H9 (cell line): Measurements from ENCODE around the gene MSI2. TPM values are rescaled to one million over a fixed set of nuclear protein-coding genes. Genes with fewer than 3 reads are reported as not detected.

ENCODE experiments used
- DNase-seq: peaks from one replicate; pipeline ENCODE4 v3.0.0-alpha.2; 2017
- H2AFZ ChIP-seq: one replicate; pipeline ENCODE4 v1.6.1; 2013; ENCODE audit warnings: mild to moderate bottlenecking, low read length, control low read depth, moderate library complexity
- H2AK5ac ChIP-seq: 2 replicates; pipeline ENCODE4 v1.6.1; 2013; ENCODE audit warnings: low read length, control low read depth, mixed read lengths; ENCODE audit not compliant: insufficient read length
- H2BK120ac ChIP-seq: one replicate; pipeline ENCODE4 v1.6.1; 2013; ENCODE audit warnings: low read depth, mild to moderate bottlenecking, low read length, control low read depth, inconsistent platforms; ENCODE audit not compliant: poor library complexity, severe bottlenecking
- H2BK12ac ChIP-seq: 2 replicates; pipeline ENCODE4 v1.6.1; 2013; ENCODE audit warnings: low read length, control low read depth, mixed read lengths, low read depth; ENCODE audit not compliant: insufficient read length
- H2BK15ac ChIP-seq: 2 replicates; pipeline ENCODE4 v1.6.1; 2013; ENCODE audit warnings: low read depth, low read length, control low read depth
- H2BK20ac ChIP-seq: one replicate; pipeline ENCODE4 v1.6.1; 2013; ENCODE audit warnings: low read depth, mild to moderate bottlenecking, low read length, control low read depth, inconsistent platforms; ENCODE audit not compliant: poor library complexity, severe bottlenecking
- H2BK5ac ChIP-seq: 2 replicates; pipeline ENCODE4 v1.6.1; 2013; ENCODE audit warnings: low read length, control low read depth, mixed read lengths; ENCODE audit not compliant: insufficient read length
- H3K14ac ChIP-seq: 2 replicates; pipeline ENCODE4 v1.6.1; 2013; ENCODE audit warnings: low read length, control low read depth; ENCODE audit not compliant: insufficient read depth
- H3K18ac ChIP-seq: 2 replicates; pipeline ENCODE4 v1.6.1; 2013; ENCODE audit warnings: low read depth, mild to moderate bottlenecking, mixed read lengths, low read length, control low read depth; ENCODE audit not compliant: insufficient read length
- H3K23ac ChIP-seq: 2 replicates; pipeline ENCODE4 v1.6.1; 2013; ENCODE audit warnings: low read length, control low read depth, mixed read lengths, low read depth; ENCODE audit not compliant: insufficient read length
- H3K23me2 ChIP-seq: 2 replicates; pipeline ENCODE4 v1.6.1; 2013; ENCODE audit warnings: low read depth, mild to moderate bottlenecking, mixed read lengths, low read length, control low read depth; ENCODE audit not compliant: insufficient read length, poor library complexity, severe bottlenecking
- H3K27ac ChIP-seq: 2 replicates; pipeline ENCODE4 v1.5.1; 2013; ENCODE audit warnings: low read length, control low read depth, mixed read lengths, low read depth; ENCODE audit not compliant: insufficient read length
- H3K27me3 ChIP-seq: 2 replicates; pipeline ENCODE4 v1.6.1; 2013; ENCODE audit warnings: low read length, control low read depth, inconsistent platforms; ENCODE audit not compliant: insufficient read depth
- H3K4ac ChIP-seq: 2 replicates; pipeline ENCODE4 v1.6.1; 2013; ENCODE audit warnings: low read depth, mild to moderate bottlenecking, control low read depth, inconsistent platforms, low read length, moderate library complexity
- H3K4me1 ChIP-seq: 2 replicates; pipeline ENCODE4 v1.6.1; 2013; ENCODE audit warnings: low read length, control low read depth, inconsistent platforms; ENCODE audit not compliant: insufficient read depth
- H3K4me2 ChIP-seq: 2 replicates; pipeline ENCODE4 v1.6.1; 2013; ENCODE audit warnings: low read length, control low read depth, mixed read lengths; ENCODE audit not compliant: insufficient read length, insufficient read depth
- H3K56ac ChIP-seq: 2 replicates; pipeline ENCODE4 v1.6.1; 2013; ENCODE audit warnings: low read depth, mild to moderate bottlenecking, mixed read lengths, low read length, control low read depth; ENCODE audit not compliant: insufficient read length
- H3K79me1 ChIP-seq: 2 replicates; pipeline ENCODE4 v1.6.1; 2013; ENCODE audit warnings: low read depth, mild to moderate bottlenecking, moderate library complexity, low read length, control low read depth, inconsistent platforms; ENCODE audit not compliant: insufficient read depth, poor library complexity, severe bottlenecking
- H3K79me2 ChIP-seq: 2 replicates; pipeline ENCODE4 v1.6.1; 2013; ENCODE audit warnings: low read length, control low read depth, inconsistent platforms; ENCODE audit not compliant: insufficient read depth
- H3K9ac ChIP-seq: 2 replicates; pipeline ENCODE4 v1.6.1; 2013; ENCODE audit warnings: low read length, control low read depth, mixed read lengths; ENCODE audit not compliant: insufficient read length; ENCODE audit errors: extremely low read depth
- H3K9me3 ChIP-seq: one replicate; pipeline ENCODE4 v1.6.1; 2013; ENCODE audit warnings: low read depth, low read length, inconsistent platforms; ENCODE audit not compliant: control insufficient read depth
- H3T11ph ChIP-seq: one replicate; pipeline ENCODE4 v1.6.1; 2013; ENCODE audit warnings: mild to moderate bottlenecking, low read length, control low read depth, inconsistent platforms
- H4K20me1 ChIP-seq: one replicate; pipeline ENCODE4 v1.6.1; 2013; ENCODE audit not compliant: control insufficient read depth, insufficient read length, insufficient read depth
- H4K5ac ChIP-seq: 2 replicates; pipeline ENCODE4 v1.6.1; 2013; ENCODE audit warnings: low read depth, mild to moderate bottlenecking, mixed read lengths, low read length, control low read depth; ENCODE audit not compliant: insufficient read length
- H4K8ac ChIP-seq: replicated peaks from 2 replicates; pipeline ENCODE4 v1.6.1; 2013; ENCODE audit warnings: low read length, control low read depth, mixed read lengths, low read depth; ENCODE audit not compliant: insufficient read length
- H4K91ac ChIP-seq: 2 replicates; pipeline ENCODE4 v1.6.1; 2013; ENCODE audit warnings: low read depth, mild to moderate bottlenecking, moderate library complexity, mixed read lengths, low read length, control low read depth; ENCODE audit not compliant: insufficient read length
- H3K27ac Mint-ChIP-seq, 3 experiments: 2 replicates in 2 of 3; 3 replicates in 1 of 3; pipeline ENCODE4 v1.8.0; 2020 to 2021; ENCODE audit warnings: mixed read lengths in 3 of 3, mild to moderate bottlenecking in 1 of 3, moderate library complexity in 1 of 3
- H3K27me3 Mint-ChIP-seq: 2 replicates; pipeline ENCODE4 v1.8.0; 2021; ENCODE audit warnings: low read depth, mild to moderate bottlenecking, moderate library complexity, mixed read lengths
- H3K36me3 Mint-ChIP-seq, 3 experiments: 2 replicates in 2 of 3; 3 replicates in 1 of 3; pipeline ENCODE4 v1.8.0; 2020 to 2021; ENCODE audit warnings: low read depth in 3 of 3, mixed read lengths in 3 of 3; ENCODE audit not compliant: insufficient read depth in 1 of 3
- H3K4me1 Mint-ChIP-seq, 2 experiments: 2 replicates each; pipeline ENCODE4 v1.8.0; 2020; ENCODE audit warnings: mixed read lengths in 2 of 2
- H3K4me3 Mint-ChIP-seq, 2 experiments: 2 replicates in 1 of 2; 3 replicates in 1 of 2; pipeline ENCODE4 v1.8.0; 2020 to 2021; ENCODE audit warnings: mild to moderate bottlenecking in 2 of 2, mixed read lengths in 2 of 2, moderate library complexity in 1 of 2
- H3K9me3 Mint-ChIP-seq, 2 experiments: 2 replicates in 1 of 2; 3 replicates in 1 of 2; pipeline ENCODE4 v1.8.0; 2020; ENCODE audit warnings: mild to moderate bottlenecking in 2 of 2, mixed read lengths in 2 of 2, moderate library complexity in 1 of 2
- WGBS: extraction: QIAGEN DNeasy Blood & Tissue Kit; methylation state at CpG from one replicate; pipeline ENCODE4 v1.1.7; 2013; ENCODE audit warnings: missing lambda C conversion rate, low lambda C conversion rate, mixed read lengths; ENCODE audit not compliant: insufficient read length; ENCODE audit errors: extremely low coverage; 5-methylcytosine and 5-hydroxymethylcytosine counted together
- total RNA-seq: library from RNA; stranded (reverse); gene quantifications from 2 replicates; pipeline ENCODE4 v1.2.1, GENCODE V29; 2021
- TF ChIP-seq, protein P1 (sequence below): fragments of 200-600 bp; sonication (generic); conservative IDR thresholded peaks from 3 replicates; pipeline ENCODE4 v1.8.0; 2021; ENCODE audit warnings: antibody characterized with exemption, mild to moderate bottlenecking

Gene MSI2
- total RNA-seq, 1 experiment from 2014 or later: 98.5 TPM

GRCh38 chr17:57488856-57489255, 232.5 kb downstream of the MSI2 start:
- no CpG with 5 or more reads among the region's 9 CpGs for WGBS
- H3K27ac Mint-ChIP-seq: peak overlapping the region in 1 of 3 experiments; percentile 49; a peak in 1 of 7 replicates
- no peak overlapping the region for H2AK5ac ChIP-seq
- H3K23me2 ChIP-seq: no peaks in the 10 kb centered on the region
- H4K91ac ChIP-seq: no peak overlapping the region
- no peak overlapping the region for H3K27ac ChIP-seq
- no peak overlapping the region for H2AFZ ChIP-seq
- no peaks in the 10 kb centered on the region for H4K20me1 ChIP-seq
- H3K9me3 ChIP-seq: no peaks in the 10 kb centered on the region
- H3K4me2 ChIP-seq: no peak overlapping the region
- no peak overlapping the region for H3K56ac ChIP-seq
- H3K79me1 ChIP-seq: no peaks in the 10 kb centered on the region
- no peak overlapping the region for H3K23ac ChIP-seq
- TF ChIP-seq, protein P1, sequence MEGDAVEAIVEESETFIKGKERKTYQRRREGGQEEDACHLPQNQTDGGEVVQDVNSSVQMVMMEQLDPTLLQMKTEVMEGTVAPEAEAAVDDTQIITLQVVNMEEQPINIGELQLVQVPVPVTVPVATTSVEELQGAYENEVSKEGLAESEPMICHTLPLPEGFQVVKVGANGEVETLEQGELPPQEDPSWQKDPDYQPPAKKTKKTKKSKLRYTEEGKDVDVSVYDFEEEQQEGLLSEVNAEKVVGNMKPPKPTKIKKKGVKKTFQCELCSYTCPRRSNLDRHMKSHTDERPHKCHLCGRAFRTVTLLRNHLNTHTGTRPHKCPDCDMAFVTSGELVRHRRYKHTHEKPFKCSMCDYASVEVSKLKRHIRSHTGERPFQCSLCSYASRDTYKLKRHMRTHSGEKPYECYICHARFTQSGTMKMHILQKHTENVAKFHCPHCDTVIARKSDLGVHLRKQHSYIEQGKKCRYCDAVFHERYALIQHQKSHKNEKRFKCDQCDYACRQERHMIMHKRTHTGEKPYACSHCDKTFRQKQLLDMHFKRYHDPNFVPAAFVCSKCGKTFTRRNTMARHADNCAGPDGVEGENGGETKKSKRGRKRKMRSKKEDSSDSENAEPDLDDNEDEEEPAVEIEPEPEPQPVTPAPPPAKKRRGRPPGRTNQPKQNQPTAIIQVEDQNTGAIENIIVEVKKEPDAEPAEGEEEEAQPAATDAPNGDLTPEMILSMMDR: no peak
- no peak overlapping the region for H3K4me3 Mint-ChIP-seq
- H2BK5ac ChIP-seq: no peak overlapping the region
- H2BK15ac ChIP-seq: no peak overlapping the region
- H3K4me1 ChIP-seq: peaks cover 7% of the 10 kb centered on the region
- no peak overlapping the region for H2BK12ac ChIP-seq
- no peaks in the 10 kb centered on the region for H3K9me3 Mint-ChIP-seq
- no peaks in the 10 kb centered on the region for H3K36me3 Mint-ChIP-seq
- H3K27me3 Mint-ChIP-seq: no peaks in the 10 kb centered on the region
- no peaks in the 10 kb centered on the region for H3K27me3 ChIP-seq
- H3T11ph ChIP-seq: no peak overlapping the region
- no peak for DNase-seq
- H4K8ac ChIP-seq: no peak overlapping the region
- no peak overlapping the region for H2BK120ac ChIP-seq
- H3K9ac ChIP-seq: no peak overlapping the region
- no peak overlapping the region for H2BK20ac ChIP-seq
- no peak overlapping the region for H3K14ac ChIP-seq
- H3K18ac ChIP-seq: no peak overlapping the region
- H3K4ac ChIP-seq: no peak overlapping the region
- H4K5ac ChIP-seq: no peak overlapping the region
- H3K4me1 Mint-ChIP-seq: peaks cover 36 to 51% of the 10 kb centered on the region in 2 experiments
- no peaks in the 10 kb centered on the region for H3K79me2 ChIP-seq
